GM19324 (cell line): ENCODE measurements around the gene GSN.

Experiments
- ATAC-seq: cut with Tn5 transposase; IDR thresholded peaks from one replicate; pipeline ENCODE4 v1.9.1; 2021; ENCODE audit warnings: mild to moderate bottlenecking, moderate library complexity; ENCODE audit not compliant: unreplicated experiment, low FRiP score

The GSN gene

GRCh38 chr9:121340676-121341392 is 72.9 kb downstream of the GSN start:
- ATAC-seq = no peak

DNA sequence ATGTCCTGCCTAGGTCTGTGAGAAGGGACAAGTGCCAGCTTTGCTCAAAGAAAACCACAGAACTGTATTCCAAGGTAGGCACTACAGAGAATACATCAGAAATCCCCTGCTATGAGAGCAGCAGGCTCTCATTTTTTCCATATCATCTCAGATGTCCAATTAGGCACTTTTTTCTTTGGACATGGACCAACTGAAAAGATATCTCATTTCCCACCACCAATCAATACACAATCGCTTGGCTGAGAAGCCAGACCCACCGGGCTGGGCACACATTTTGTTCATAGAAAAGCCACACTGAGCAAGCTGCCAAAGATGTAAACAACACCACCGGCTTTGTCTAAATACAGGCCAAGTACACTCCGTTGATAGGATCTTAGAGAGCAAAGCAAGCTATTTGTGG is 76.2 kb downstream of the GSN start:
- ATAC-seq = no peak

- no peak for ATAC-seq
These were observed 77.1 kb downstream of the GSN start for GRCh38 chr9:121345070-121345469.

GRCh38 chr9:121348221-121348620 is 80.3 kb downstream of the GSN start:
- ATAC-seq = no peak

- ATAC-seq = no peak
These were observed 81.0 kb downstream of the GSN start for GRCh38 chr9:121349009-121349408.

DNA sequence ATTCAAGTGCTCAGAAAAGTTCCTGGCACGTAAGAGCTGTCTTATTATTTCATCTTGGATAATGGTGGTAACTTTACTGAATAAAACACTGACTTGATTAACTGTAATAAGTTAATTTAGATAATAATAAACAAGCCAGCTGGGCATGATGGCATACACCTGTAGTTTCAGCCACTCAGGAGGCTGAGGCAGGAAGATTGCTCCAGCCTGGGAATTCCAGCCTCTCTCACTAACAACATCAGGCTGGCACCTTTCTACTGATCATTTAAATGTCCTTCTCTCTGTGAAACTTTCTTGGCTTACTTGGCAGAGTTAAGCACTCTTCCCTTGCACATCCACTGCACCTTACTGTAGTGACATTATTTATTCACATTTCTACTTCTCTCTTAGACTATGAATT is 82.1 kb downstream of the GSN start:
- no peak for ATAC-seq

DNA sequence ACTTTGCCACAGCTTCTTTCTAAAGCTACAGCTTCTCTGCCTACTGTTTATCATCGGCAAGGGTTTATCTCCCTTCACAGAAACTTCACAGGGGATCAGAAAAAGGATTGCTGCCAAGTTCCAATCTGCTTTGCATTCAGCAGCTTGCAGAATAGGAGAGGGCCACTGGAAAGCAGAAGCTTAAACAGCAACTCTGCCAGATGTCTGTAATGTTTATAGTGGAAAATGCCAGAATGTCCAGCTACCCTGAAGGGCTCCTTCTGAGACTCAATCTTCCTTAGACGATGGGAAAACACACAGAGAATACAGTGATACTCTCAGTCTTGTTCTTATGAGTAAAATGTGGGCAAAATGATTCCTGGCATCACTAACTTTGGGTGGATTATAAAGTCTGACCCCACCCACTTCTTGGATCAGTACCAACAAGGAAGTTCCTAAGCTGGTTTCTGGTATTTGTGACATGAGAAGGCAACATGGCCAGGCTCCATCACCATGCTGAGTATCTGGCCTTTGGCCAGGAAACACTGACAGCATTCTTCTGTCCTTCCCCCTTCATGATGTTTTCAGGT is 83.1 kb downstream of the GSN start:
- ATAC-seq = no peak

GRCh38 chr9:121353241-121354061 is 85.5 kb downstream of the GSN start:
- ATAC-seq = peak; percentile 94

- no peak for ATAC-seq
These were observed 86.2 kb downstream of the GSN start for GRCh38 chr9:121354141-121354540.

- no peak for ATAC-seq
These were observed 86.8 kb downstream of the GSN start for GRCh38 chr9:121354762-121355161.

DNA sequence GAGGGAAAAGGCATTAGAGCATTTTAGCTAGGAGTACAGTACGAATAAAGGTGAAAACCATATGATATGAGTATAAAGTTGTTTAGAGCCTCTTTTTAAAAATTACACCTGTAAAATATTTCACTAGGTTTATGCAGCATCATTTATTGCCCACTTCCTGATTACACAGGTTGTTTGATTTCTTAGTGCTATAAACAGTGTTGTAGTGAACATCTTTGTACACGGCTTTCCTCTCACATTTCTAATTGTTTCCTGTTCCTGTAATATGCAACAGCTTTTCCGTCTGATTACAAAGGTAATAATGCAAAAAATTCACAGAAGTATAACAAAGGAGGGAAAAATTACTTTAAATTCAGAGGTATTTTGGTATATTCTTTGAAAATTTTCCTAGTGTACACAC is 89.0 kb downstream of the GSN start:
- ATAC-seq = no peak

- no peak for ATAC-seq
These were observed 90.8 kb downstream of the GSN start for GRCh38 chr9:121358751-121359150.

- ATAC-seq = no peak
These were observed 91.7 kb downstream of the GSN start for GRCh38 chr9:121359351-121360294.

DNA sequence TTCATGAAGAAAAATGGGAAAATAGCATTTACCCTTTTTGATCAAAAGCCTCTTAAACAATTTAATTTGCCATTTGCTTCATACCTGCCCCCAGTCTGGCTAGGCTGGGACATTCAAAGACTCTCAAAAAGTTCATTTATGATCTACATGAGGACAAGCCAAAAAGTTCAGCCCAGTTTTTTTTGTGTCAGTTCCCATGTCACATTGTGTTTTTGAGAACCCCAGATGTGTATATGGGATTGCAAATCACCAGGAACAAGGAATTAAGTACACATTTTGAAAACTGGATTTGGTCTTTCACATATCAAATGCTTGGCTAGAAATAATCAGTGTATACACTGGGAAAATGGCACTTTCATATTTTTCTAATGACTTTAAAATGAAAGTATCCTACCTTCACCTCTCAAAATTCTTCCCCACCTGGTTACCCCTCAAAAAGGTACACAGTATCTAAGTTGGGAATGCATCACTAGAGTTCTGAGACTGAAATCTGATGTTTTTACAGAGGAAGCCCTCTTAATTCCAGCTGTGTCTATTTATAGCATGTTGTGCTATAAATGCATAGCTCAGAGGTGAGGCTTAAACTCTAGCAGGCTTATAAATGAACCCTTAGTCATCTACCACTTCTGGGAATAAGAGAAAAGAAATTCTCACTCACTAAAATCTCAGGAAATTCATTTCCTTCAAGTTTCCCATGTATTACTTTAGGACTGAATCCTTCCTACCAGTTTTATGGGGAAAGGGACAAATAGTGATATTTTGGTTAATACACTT is 92.8 kb downstream of the GSN start:
- ATAC-seq = no peak

- ATAC-seq = no peak
These were observed 95.1 kb downstream of the GSN start for GRCh38 chr9:121362813-121363621.

GRCh38 chr9:121363622-121363961 is 95.6 kb downstream of the GSN start:
- ATAC-seq = no peak

- ATAC-seq = no peak
These were observed 96.1 kb downstream of the GSN start for GRCh38 chr9:121364077-121364476.

GRCh38 chr9:121364886-121365285 is 96.9 kb downstream of the GSN start:
- no peak for ATAC-seq

- ATAC-seq = no peak
These were observed 97.6 kb downstream of the GSN start for GRCh38 chr9:121365564-121365963.
